T-helper 22 cell (primary cell): ENCODE measurements around the gene CEP55.
"Not testable (repeated sequence)": the region's sequence is repeated elsewhere in the genome, so short reads cannot be mapped to it uniquely, and the experiment has no call there.

Experiments
- DNase-seq: peaks from one replicate; pipeline ENCODE4 v3.0.0-alpha.2; 2020; ENCODE audit warnings: low read depth

Gene CEP55

GRCh38 chr10:93496322-93497041 lies at the start of gene CEP55:
CEP55 (plus strand) TSS chr10:93496612; CDS start chr10:93500052, 3,440 bp downstream.
- peak; percentile 90 for DNase-seq

- DNase-seq = no peak
These were observed 49.4 kb upstream of the CEP55 start for GRCh38 chr10:93447019-93447418.

GRCh38 chr10:93447970-93448369 lies 48.4 kb upstream of the CEP55 start:
- no peak for DNase-seq

GRCh38 chr10:93451244-93451947 lies 45.0 kb upstream of the CEP55 start:
- no peak for DNase-seq

- DNase-seq = no peak
These were observed 44.3 kb upstream of the CEP55 start for GRCh38 chr10:93452143-93452542.

GRCh38 chr10:93454146-93454545 lies 42.3 kb upstream of the CEP55 start:
- DNase-seq = no peak

- DNase-seq = no peak
These were observed 41.7 kb upstream of the CEP55 start for GRCh38 chr10:93454736-93455135.

GRCh38 chr10:93456480-93456879 lies 39.9 kb upstream of the CEP55 start:
- DNase-seq = no peak

GRCh38 chr10:93457511-93457910 lies 38.9 kb upstream of the CEP55 start:
- no peak for DNase-seq

- no peak for DNase-seq
These were observed 37.6 kb upstream of the CEP55 start for GRCh38 chr10:93458821-93459257.

- DNase-seq = no peak
These were observed 36.9 kb upstream of the CEP55 start for GRCh38 chr10:93459466-93459865.

GRCh38 chr10:93461109-93461806 lies 35.2 kb upstream of the CEP55 start:
- no peak for DNase-seq

- DNase-seq = no peak
These were observed 34.6 kb upstream of the CEP55 start for GRCh38 chr10:93461807-93462178.

- no peak for DNase-seq
These were observed 34.0 kb upstream of the CEP55 start for GRCh38 chr10:93462371-93462770.

- no peak for DNase-seq
These were observed 33.5 kb upstream of the CEP55 start for GRCh38 chr10:93462881-93463280.

GRCh38 chr10:93463723-93464476 lies 32.5 kb upstream of the CEP55 start:
- no peak for DNase-seq

- no peak for DNase-seq
These were observed 31.5 kb upstream of the CEP55 start for GRCh38 chr10:93464776-93465388.

GRCh38 chr10:93465806-93466675 lies 30.4 kb upstream of the CEP55 start:
- DNase-seq = no peak

- not testable (repeated sequence) for DNase-seq
These were observed 28.8 kb upstream of the CEP55 start for GRCh38 chr10:93467635-93468034.

- DNase-seq = no peak
These were observed 27.8 kb upstream of the CEP55 start for GRCh38 chr10:93468461-93469213.
